Prostate gland (tissue), 2 donors: ENCODE data around the gene ADGRG6.

Experiments used
- POLR2A ChIP-seq: fragments of 450-650 bp; IDR thresholded peaks from one replicate; pipeline ENCODE4 v1.6.1; 2016; ENCODE audit warnings: antibody characterized with exemption, mild to moderate bottlenecking
- TF ChIP-seq, protein P1 (sequence below), 4 experiments: fragments of 200-600 bp in 2 of 4; fragments of 450-650 bp in 2 of 4; sonication (generic) in 2 of 4; IDR thresholded peaks; 1 replicate in 3 of 4; 2 replicates in 1 of 4; pipeline ENCODE4 v1.5.1; 2016 to 2019; ENCODE audit warnings: antibody characterized with exemption in 4 of 4, mild to moderate bottlenecking in 2 of 4, moderate library complexity in 2 of 4

DNA sequence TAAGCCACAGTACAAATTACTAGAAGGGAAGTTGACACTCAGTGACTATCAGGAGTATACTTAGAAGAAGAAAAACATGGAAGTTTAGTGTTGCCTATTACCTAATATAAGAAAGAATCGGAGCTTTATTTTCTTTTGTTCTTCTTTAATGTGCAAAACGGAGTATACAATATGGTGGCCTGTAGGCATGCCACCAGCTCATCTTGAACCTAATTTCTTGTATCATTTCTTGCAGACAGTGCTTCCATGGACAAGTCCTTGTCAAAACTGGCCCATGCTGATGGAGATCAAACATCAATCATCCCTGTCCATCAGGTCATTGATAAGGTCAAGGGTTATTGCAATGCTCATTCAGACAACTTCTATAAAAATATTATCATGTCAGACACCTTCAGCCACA lies 141.3 kb downstream of the ADGRG6 start:
- TF ChIP-seq POLR2A: no peak
- TF ChIP-seq, protein P1, sequence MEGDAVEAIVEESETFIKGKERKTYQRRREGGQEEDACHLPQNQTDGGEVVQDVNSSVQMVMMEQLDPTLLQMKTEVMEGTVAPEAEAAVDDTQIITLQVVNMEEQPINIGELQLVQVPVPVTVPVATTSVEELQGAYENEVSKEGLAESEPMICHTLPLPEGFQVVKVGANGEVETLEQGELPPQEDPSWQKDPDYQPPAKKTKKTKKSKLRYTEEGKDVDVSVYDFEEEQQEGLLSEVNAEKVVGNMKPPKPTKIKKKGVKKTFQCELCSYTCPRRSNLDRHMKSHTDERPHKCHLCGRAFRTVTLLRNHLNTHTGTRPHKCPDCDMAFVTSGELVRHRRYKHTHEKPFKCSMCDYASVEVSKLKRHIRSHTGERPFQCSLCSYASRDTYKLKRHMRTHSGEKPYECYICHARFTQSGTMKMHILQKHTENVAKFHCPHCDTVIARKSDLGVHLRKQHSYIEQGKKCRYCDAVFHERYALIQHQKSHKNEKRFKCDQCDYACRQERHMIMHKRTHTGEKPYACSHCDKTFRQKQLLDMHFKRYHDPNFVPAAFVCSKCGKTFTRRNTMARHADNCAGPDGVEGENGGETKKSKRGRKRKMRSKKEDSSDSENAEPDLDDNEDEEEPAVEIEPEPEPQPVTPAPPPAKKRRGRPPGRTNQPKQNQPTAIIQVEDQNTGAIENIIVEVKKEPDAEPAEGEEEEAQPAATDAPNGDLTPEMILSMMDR (IDR thresholded peaks at IDR 0.05): no peak
